ENCODE results near the gene LARP4B.

LARP4B gene

GRCh38 chr10:821322-821721 lies 110.2 kb downstream of the LARP4B start:
- DNase-seq: no peak

- no peak for DNase-seq
Measured at GRCh38 chr10:819816-820215, 111.7 kb downstream of the LARP4B start.

GRCh38 chr10:819326-819725 lies 112.2 kb downstream of the LARP4B start:
- DNase-seq: no peak

GRCh38 chr10:818526-819220 lies 112.8 kb downstream of the LARP4B start:
- DNase-seq: no peak

GRCh38 chr10:818010-818409 lies 113.5 kb downstream of the LARP4B start:
- DNase-seq: no peak

GRCh38 chr10:817371-817770 lies 114.1 kb downstream of the LARP4B start:
- no peak for DNase-seq

- no peak for DNase-seq
Measured at GRCh38 chr10:816958-817357, 114.5 kb downstream of the LARP4B start.

GRCh38 chr10:816091-816477 lies 115.4 kb downstream of the LARP4B start:
- no peak for DNase-seq

- DNase-seq: no peak
Measured at GRCh38 chr10:815338-816090, 116.0 kb downstream of the LARP4B start.

- no peak for DNase-seq
Measured at GRCh38 chr10:814536-815302, 116.8 kb downstream of the LARP4B start.

- no peak for DNase-seq
Measured at GRCh38 chr10:813286-813685, 118.2 kb downstream of the LARP4B start.

- no peak for DNase-seq
Measured at GRCh38 chr10:812787-813186, 118.7 kb downstream of the LARP4B start.

- DNase-seq: no peak
Measured at GRCh38 chr10:811379-812175, 119.9 kb downstream of the LARP4B start.

- no peak for DNase-seq
Measured at GRCh38 chr10:810351-810846, 121.1 kb downstream of the LARP4B start.

GRCh38 chr10:809671-810350 lies 121.7 kb downstream of the LARP4B start:
- no peak for DNase-seq

- DNase-seq: no peak
Measured at GRCh38 chr10:807958-808353, 123.5 kb downstream of the LARP4B start.

GRCh38 chr10:807163-807957 lies 124.1 kb downstream of the LARP4B start:
- no peak for DNase-seq

- no peak for DNase-seq
Measured at GRCh38 chr10:806451-807162, 124.9 kb downstream of the LARP4B start.

- no peak for DNase-seq
Measured at GRCh38 chr10:805620-806305, 125.7 kb downstream of the LARP4B start.

All from NCI-H524 treated with DMSO at 0.1 percent for 48 hours (cell line).